ENCODE results near the gene NDUFS7. TPM values are rescaled to one million over a fixed set of nuclear protein-coding genes. Genes with fewer than 3 reads are reported as not detected.

Gene NDUFS7
- total RNA-seq, 1 experiment from 2014 or later, result 135 TPM

DNA sequence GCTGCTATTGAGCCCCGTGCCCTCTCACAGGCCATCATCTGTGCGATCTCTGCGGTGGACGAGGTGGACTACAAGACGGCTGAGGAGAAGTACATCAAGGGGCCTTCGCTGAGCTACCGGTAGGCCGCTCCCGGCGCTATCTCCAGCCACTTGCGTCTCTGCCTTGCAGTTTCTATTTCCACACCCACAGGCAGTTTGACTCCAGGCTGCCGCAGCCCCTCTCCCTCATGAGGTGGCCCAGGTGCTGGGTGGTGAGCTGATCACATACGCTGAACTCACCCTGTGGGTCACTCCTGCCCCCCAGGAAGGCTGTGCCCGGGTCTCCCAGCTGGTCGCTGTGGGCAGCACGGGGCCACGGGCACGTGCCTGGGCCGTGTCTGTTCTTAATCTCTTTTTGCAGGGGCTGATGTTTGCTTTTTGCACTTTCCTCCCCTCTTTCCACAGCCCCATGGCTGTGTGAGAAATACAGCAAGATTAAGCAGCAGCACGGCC lies 10.6 kb upstream of the NDUFS7 start:
- no peaks in the 10 kb centered on the region for H3K27me3 Mint-ChIP-seq (ENCODE audit: insufficient read depth, unreplicated experiment)
- TF ChIP-seq, protein P1, sequence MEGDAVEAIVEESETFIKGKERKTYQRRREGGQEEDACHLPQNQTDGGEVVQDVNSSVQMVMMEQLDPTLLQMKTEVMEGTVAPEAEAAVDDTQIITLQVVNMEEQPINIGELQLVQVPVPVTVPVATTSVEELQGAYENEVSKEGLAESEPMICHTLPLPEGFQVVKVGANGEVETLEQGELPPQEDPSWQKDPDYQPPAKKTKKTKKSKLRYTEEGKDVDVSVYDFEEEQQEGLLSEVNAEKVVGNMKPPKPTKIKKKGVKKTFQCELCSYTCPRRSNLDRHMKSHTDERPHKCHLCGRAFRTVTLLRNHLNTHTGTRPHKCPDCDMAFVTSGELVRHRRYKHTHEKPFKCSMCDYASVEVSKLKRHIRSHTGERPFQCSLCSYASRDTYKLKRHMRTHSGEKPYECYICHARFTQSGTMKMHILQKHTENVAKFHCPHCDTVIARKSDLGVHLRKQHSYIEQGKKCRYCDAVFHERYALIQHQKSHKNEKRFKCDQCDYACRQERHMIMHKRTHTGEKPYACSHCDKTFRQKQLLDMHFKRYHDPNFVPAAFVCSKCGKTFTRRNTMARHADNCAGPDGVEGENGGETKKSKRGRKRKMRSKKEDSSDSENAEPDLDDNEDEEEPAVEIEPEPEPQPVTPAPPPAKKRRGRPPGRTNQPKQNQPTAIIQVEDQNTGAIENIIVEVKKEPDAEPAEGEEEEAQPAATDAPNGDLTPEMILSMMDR (IDR thresholded peaks at IDR 0.05; ENCODE audit: unreplicated experiment), result no peak
- peaks cover 30% of the 10 kb centered on the region for H3K36me3 Mint-ChIP-seq (ENCODE audit: insufficient read depth, unreplicated experiment)
- intact Hi-C loops (cut with micrococcal nuclease), result no loop called here
- DNase-seq (ENCODE audit: unreplicated experiment), result no peak
- H3K9me3 Mint-ChIP-seq (ENCODE audit: unreplicated experiment), result no peaks in the 10 kb centered on the region
- no TSS peak for BruUV-seq (replicated peaks)
- no peaks in the 10 kb centered on the region for H3K4me1 Mint-ChIP-seq (ENCODE audit: insufficient read depth, unreplicated experiment)
- ChIA-PET CTCF (interaction anchor here (0.5 to 1.0 kb wide), 4 partner anchors 57 to 342 kb away, joined by 3 to 4 read pairs (median 4); no protein-coding TSS in a partner anchor), POLR2A (interaction anchor here (0.6 to 1.0 kb wide), 3 partner anchors 10 to 204 kb away, joined by 3 to 5 read pairs (median 3); no protein-coding TSS in a partner anchor)
- no peak overlapping the region for H3K27ac Mint-ChIP-seq (ENCODE audit: low read depth, unreplicated experiment)
- no peak overlapping the region for H3K4me3 Mint-ChIP-seq (ENCODE audit: unreplicated experiment)

DNA sequence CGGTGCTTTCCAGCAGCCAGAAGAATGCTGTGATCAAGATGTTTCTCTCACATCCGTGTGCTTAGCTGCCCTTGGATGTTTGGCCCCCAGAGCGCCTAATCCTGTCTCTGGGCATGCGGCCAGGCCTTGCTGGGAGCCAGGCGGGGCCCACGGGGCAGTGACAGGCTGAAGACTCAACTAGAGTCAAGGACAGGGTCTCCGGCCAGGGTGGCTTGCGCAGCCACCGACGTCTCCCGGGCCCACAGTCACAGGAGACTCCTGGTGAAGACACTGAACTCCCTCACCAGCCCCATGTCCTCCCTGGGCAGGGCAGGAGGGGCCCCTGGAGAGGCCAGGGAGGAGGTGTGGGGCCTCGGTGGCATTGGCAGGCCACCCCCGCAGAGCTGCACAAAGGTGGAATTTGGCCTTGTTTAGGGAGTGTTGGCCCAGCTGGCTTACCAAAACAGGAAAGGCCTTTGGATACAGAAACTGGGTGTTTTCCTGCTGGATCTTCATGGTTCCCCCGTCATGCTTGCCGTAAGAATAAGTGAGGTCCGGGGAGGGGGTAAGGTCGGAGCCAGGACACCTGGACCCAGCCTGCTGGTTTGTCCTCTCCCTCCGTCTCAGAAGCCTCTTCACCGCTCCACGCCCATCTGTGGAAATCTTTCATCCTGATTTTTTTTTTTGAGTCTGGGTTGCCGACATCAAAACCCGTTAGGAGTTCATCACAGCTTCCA lies 10.0 kb upstream of the NDUFS7 start:
- no peak overlapping the region for H3K27ac Mint-ChIP-seq (ENCODE audit: low read depth, unreplicated experiment)

DNA sequence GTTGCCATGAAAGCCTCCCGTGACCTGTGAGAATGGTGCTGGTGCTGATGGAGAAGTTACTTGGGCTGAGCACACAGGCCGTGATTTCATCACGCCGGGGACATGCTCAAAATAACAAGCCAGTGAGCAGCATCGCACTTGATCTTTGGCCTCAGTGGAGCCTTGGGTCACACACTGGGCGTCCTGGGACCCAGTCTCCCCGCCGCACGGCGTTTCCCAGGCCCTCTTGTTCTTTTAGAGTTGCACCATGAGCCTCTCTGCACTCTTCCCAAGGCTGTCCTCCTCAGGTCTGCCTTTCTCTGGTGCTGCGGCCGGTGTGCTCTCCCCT lies 9.5 kb upstream of the NDUFS7 start:
- no peak for DNase-seq (ENCODE audit: unreplicated experiment)
- Mint-ChIP-seq H3K4me1 (ENCODE audit: insufficient read depth, unreplicated experiment) (no peaks in the 10 kb centered on the region), H3K27ac (ENCODE audit: low read depth, unreplicated experiment) (no peak overlapping the region), H3K27me3 (ENCODE audit: insufficient read depth, unreplicated experiment) (no peaks in the 10 kb centered on the region), H3K4me3 (ENCODE audit: unreplicated experiment) (no peak overlapping the region), H3K9me3 (ENCODE audit: unreplicated experiment) (no peaks in the 10 kb centered on the region), H3K36me3 (ENCODE audit: insufficient read depth, unreplicated experiment) (peaks cover 30% of the 10 kb centered on the region)
- CTCF ChIA-PET, result interaction anchor here (0.6 to 1.4 kb wide), 2 partner anchors 9 to 66 kb away, joined by 3 to 4 read pairs; no protein-coding TSS in a partner anchor
- POLR2A ChIA-PET, result no interaction called here
- TF ChIP-seq, protein P1 (IDR thresholded peaks at IDR 0.05; ENCODE audit: unreplicated experiment), result no peak
- BruUV-seq (replicated peaks), result no TSS peak
- intact Hi-C loops (cut with micrococcal nuclease), result no loop called here

More for the DNA sequence above, 10.0 kb upstream of the NDUFS7 start:
- Mint-ChIP-seq H3K36me3 (ENCODE audit: insufficient read depth, unreplicated experiment) (peaks cover 30% of the 10 kb centered on the region), H3K4me3 (ENCODE audit: unreplicated experiment) (no peak overlapping the region), H3K4me1 (ENCODE audit: insufficient read depth, unreplicated experiment) (no peaks in the 10 kb centered on the region), H3K27me3 (ENCODE audit: insufficient read depth, unreplicated experiment) (no peaks in the 10 kb centered on the region), H3K9me3 (ENCODE audit: unreplicated experiment) (no peaks in the 10 kb centered on the region)
- POLR2A ChIA-PET, result no interaction called here
- TF ChIP-seq, protein P1 (IDR thresholded peaks at IDR 0.05; ENCODE audit: unreplicated experiment), result no peak
- BruUV-seq (replicated peaks), result no TSS peak
- CTCF ChIA-PET, result interaction anchor here (0.5 to 1.4 kb wide), 2 partner anchors 9 to 61 kb away, joined by 4 read pairs; no protein-coding TSS in a partner anchor
- DNase-seq (ENCODE audit: unreplicated experiment), result no peak
- intact Hi-C loops (cut with micrococcal nuclease), result no loop called here

DNA sequence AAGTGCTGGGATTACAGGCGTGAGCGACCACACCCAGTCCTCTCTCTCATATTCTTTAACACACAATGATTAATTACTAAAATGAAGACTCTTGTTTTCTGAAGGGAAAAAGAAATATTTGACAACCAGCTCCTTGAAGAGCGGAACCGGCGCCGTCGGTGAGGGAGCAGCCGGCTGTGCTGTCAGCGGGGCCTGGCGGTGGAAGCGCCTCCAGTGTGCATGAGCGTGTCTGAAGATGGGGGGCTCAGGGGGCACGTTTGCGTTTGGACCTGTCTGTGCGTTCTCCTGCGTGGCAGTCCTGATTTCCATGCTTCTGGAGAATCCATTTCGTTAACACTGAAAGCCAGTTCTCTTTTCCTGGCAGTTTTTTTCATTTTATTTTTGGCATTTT lies 7.3 kb upstream of the NDUFS7 start:
- POLR2A ChIA-PET, result interaction anchor here (0.6 kb wide), 1 partner anchor 49 kb away, joined by 3 read pairs; no protein-coding TSS in a partner anchor
- intact Hi-C loops (cut with micrococcal nuclease), result no loop called here
- Mint-ChIP-seq H3K36me3 (ENCODE audit: insufficient read depth, unreplicated experiment) (peaks cover 29% of the 10 kb centered on the region), H3K27me3 (ENCODE audit: insufficient read depth, unreplicated experiment) (no peaks in the 10 kb centered on the region), H3K9me3 (ENCODE audit: unreplicated experiment) (no peaks in the 10 kb centered on the region), H3K4me3 (ENCODE audit: unreplicated experiment) (no peak overlapping the region), H3K4me1 (ENCODE audit: insufficient read depth, unreplicated experiment) (no peaks in the 10 kb centered on the region), H3K27ac (ENCODE audit: low read depth, unreplicated experiment) (no peak overlapping the region)
- TF ChIP-seq, protein P1 (IDR thresholded peaks at IDR 0.05; ENCODE audit: unreplicated experiment), result no peak
- no TSS peak for BruUV-seq (replicated peaks)
- CTCF ChIA-PET, result no interaction called here
- no peak for DNase-seq (ENCODE audit: unreplicated experiment)
